Colonic mucosa (tissue), 4 donors: ENCODE results near the gene NOS1AP. TPM values are rescaled to one million over a fixed set of nuclear protein-coding genes. Genes with fewer than 3 reads are reported as not detected.

Source experiments
- DNase-seq: peaks from one replicate; pipeline ENCODE4 v3.0.0-alpha.2; 2020
- H3K27ac ChIP-seq: fragments of 200-600 bp; one replicate; pipeline ENCODE4 v1.8.0; 2021
- H3K27me3 ChIP-seq: fragments of 200-600 bp; one replicate; pipeline ENCODE4 v1.8.0; 2021
- H3K36me3 ChIP-seq: fragments of 200-600 bp; one replicate; pipeline ENCODE4 v1.8.0; 2021
- H3K4me1 ChIP-seq: fragments of 200-600 bp; one replicate; pipeline ENCODE4 v1.8.0; 2021; ENCODE audit warnings: mild to moderate bottlenecking
- H3K4me3 ChIP-seq: fragments of 200-600 bp; one replicate; pipeline ENCODE4 v1.8.0; 2021
- H3K9ac ChIP-seq, 2 donors: one replicate each; pipeline ENCODE4 v1.7.0; 2013; ENCODE audit warnings: control low read depth in 2 of 2, low read depth in 2 of 2, low read length in 2 of 2
- H3K9me3 ChIP-seq: fragments of 200-600 bp; one replicate; pipeline ENCODE4 v1.8.0; 2021
- intact Hi-C: fragments of 100-400 bp; cut with DNase I; formaldehyde crosslinking; loops from one replicate; pipeline ENCODE4 v1.14.1; 2022
- total RNA-seq, 2 donors: library from RNA; stranded (reverse); fragmentation: NEBNext Ultra II Directional in 1 of 2; extraction: Animal tissue kit (Norgen Biotek cat#: 25700) in 1 of 2; gene quantifications; one replicate each; pipeline ENCODE4 v1.2.1, GENCODE V29; 2021
- TF ChIP-seq, protein P1 (sequence below): fragments of 200-600 bp; IDR thresholded peaks from one replicate; pipeline ENCODE4 v1.8.0; 2022; ENCODE audit warnings: antibody characterized with exemption, mild to moderate bottlenecking
- donor health status: healthy.
- donor health status: DM: no; HTN: no; CAD: no.
- donor health status: DM: no; HTN: no; CAD: no.

Gene NOS1AP
- total RNA-seq, 2 donors from 2014 or later: 9.0 to 14.4 TPM

DNA sequence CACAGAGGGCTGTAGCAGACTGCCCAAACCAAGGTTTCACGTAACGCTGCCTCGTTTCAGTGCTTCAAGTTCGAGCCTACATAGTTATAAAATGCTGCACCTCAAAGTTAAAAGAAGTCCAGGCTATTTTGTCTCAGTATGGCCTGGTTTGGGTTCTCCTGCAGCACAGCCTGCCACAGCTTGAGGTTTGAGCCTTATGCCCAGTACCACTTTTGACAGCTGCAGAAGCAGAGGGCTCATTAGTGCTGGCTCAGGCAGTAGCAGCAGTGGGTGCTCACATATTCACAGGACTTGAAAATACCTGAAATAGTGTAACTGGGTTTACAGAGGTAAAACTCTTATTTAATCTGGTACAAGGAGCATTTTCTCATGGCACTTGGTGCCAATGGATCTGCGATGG is 291.9 kb downstream of the NOS1AP start:
- Histone ChIP-seq H3K4me3 (no peak overlapping the region), H3K27me3 (no peaks in the 10 kb centered on the region), H3K9me3 (no peaks in the 10 kb centered on the region), H3K36me3 (no peaks in the 10 kb centered on the region), H3K9ac (no peak overlapping the region), H3K4me1 (no peaks in the 10 kb centered on the region), H3K27ac (no peak overlapping the region)
- TF ChIP-seq, protein P1, sequence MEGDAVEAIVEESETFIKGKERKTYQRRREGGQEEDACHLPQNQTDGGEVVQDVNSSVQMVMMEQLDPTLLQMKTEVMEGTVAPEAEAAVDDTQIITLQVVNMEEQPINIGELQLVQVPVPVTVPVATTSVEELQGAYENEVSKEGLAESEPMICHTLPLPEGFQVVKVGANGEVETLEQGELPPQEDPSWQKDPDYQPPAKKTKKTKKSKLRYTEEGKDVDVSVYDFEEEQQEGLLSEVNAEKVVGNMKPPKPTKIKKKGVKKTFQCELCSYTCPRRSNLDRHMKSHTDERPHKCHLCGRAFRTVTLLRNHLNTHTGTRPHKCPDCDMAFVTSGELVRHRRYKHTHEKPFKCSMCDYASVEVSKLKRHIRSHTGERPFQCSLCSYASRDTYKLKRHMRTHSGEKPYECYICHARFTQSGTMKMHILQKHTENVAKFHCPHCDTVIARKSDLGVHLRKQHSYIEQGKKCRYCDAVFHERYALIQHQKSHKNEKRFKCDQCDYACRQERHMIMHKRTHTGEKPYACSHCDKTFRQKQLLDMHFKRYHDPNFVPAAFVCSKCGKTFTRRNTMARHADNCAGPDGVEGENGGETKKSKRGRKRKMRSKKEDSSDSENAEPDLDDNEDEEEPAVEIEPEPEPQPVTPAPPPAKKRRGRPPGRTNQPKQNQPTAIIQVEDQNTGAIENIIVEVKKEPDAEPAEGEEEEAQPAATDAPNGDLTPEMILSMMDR: no peak
- no peak for DNase-seq
- intact Hi-C loops: no loop called here

DNA sequence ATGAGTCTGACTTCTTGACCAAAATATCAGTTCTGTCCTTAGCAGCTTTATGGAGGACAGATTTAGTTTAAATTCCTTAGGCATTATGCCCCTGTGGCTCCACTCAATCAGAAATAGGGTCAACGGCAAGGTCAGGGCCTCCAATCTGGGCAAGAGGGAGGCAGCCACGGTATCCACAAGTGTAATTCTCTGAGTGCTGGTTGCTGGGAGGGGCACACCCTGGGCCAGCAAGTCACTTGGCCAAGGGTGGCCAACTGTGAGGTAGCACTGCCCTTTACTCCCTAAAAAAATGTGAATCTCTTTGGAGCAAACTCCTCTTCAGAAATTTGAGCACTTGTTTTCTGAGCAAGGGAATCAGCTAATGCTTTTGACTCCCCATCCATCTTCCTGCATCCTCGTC is 294.3 kb downstream of the NOS1AP start:
- Histone ChIP-seq H3K27me3 (no peaks in the 10 kb centered on the region), H3K4me1 (no peaks in the 10 kb centered on the region), H3K4me3 (no peak overlapping the region), H3K36me3 (no peaks in the 10 kb centered on the region), H3K27ac (no peak overlapping the region), H3K9ac (no peak overlapping the region), H3K9me3 (no peaks in the 10 kb centered on the region)
- intact Hi-C loops: no loop called here
- TF ChIP-seq, protein P1: no peak
- DNase-seq: no peak

DNA sequence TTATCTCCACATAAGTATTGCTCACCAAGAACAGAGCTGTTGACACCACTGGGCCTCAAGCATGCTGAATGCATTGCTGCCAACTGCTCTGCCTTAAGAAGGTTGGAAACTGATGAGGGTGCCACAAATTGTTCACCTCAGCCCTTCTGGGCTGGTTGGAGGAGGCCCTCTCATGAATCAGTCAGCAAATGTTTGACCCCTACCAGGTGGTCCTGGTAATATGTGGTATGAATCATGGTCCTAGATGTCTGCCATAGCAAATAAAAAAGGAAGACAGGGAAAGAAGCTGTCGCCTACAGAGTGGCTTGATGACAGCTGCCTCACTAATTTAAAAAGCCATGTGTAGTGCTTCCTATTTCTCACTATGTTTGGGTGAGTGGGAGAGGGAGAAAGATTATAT is 295.0 kb downstream of the NOS1AP start:
- H3K4me3 ChIP-seq: no peak overlapping the region
- no peaks in the 10 kb centered on the region for H3K27me3 ChIP-seq
- H3K36me3 ChIP-seq: no peaks in the 10 kb centered on the region
- intact Hi-C loops: no loop called here
- DNase-seq: no peak
- H3K4me1 ChIP-seq: no peaks in the 10 kb centered on the region
- no peaks in the 10 kb centered on the region for H3K9me3 ChIP-seq
- TF ChIP-seq, protein P1: no peak
- no peak overlapping the region for H3K9ac ChIP-seq
- no peak overlapping the region for H3K27ac ChIP-seq

DNA sequence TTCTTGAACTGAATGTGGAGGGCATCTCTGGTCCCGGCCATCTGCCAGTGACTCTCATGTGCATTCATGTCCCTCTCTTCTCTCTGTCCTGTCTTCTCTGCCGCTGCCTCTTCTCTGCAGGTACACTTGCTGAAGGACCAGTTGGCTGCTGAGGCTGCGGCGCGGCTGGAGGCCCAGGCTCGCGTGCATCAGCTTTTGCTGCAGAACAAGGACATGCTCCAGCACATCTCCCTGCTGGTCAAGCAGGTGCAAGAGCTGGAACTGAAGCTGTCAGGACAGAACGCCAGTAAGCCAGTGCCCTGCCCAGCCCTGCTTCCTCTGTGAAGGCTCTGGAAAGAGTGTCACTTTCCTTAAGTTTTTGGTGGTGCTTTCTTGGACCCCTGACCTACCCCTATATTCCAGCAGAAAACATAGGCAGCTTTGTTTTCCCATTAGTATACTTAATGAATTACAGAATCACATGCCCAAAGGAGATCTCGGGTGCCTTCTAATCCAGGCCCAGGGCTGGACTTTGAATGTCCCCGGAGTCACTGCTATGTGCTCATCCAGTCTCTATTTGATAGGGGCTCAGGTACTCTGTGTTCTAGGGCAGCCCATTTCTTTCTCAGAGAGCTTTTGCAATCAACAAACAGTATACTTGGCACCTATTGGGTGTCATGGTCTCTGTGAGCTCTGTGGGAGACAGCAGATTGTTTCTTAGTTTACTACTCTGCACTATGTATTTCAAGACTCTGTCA is 296.0 kb downstream of the NOS1AP start:
- no peaks in the 10 kb centered on the region for H3K36me3 ChIP-seq
- H3K9ac ChIP-seq: no peak overlapping the region
- intact Hi-C loops: no loop called here
- H3K9me3 ChIP-seq: no peaks in the 10 kb centered on the region
- H3K4me3 ChIP-seq: no peak overlapping the region
- no peaks in the 10 kb centered on the region for H3K4me1 ChIP-seq
- H3K27ac ChIP-seq: no peak overlapping the region
- no peak for DNase-seq
- H3K27me3 ChIP-seq: no peaks in the 10 kb centered on the region
- TF ChIP-seq, protein P1: no peak

DNA sequence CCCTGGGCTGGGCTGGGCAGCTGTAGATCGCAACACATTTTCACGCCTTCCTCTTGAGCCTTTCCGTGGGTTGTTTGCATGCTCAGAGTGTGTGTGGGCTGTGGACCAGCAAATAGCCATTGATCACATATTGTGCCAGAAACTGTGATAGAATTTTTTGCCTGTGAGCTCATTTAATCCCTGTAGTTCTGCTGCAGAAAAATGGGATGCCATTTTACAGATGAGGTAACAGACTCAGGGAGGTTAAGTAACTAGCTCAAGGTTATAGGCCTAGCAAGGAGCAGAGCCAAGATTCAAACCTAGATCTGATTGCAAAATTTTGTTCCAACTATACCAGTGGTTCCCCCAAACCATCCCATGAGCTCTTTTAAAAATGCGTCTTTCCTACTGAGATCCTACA is 296.7 kb downstream of the NOS1AP start:
- Histone ChIP-seq H3K9me3 (no peaks in the 10 kb centered on the region), H3K36me3 (no peaks in the 10 kb centered on the region), H3K27me3 (no peaks in the 10 kb centered on the region), H3K4me1 (no peaks in the 10 kb centered on the region), H3K4me3 (no peak overlapping the region), H3K9ac (no peak overlapping the region), H3K27ac (no peak overlapping the region)
- intact Hi-C loops: no loop called here
- TF ChIP-seq, protein P1: no peak
- DNase-seq: no peak
